Measurements from ENCODE around the gene NDUFB8.
A peak's percentile ranks its signal among the peaks of the same experiment; 100 is the strongest.
"Not testable (repeated sequence)": the region's sequence is repeated elsewhere in the genome, so short reads cannot be mapped to it uniquely, and the experiment has no call there.

NDUFB8 gene

GRCh38 chr10:100529475-100530298, at the start of gene NDUFB8:
Gene NDUFB8, minus strand, starts transcription at chr10:100529871. Its CDS starts 20 bp downstream, at chr10:100529851.
- peak; percentile 67 to 78 for DNase-seq (ENCODE audit: low read depth in 2 of 2)

DNA sequence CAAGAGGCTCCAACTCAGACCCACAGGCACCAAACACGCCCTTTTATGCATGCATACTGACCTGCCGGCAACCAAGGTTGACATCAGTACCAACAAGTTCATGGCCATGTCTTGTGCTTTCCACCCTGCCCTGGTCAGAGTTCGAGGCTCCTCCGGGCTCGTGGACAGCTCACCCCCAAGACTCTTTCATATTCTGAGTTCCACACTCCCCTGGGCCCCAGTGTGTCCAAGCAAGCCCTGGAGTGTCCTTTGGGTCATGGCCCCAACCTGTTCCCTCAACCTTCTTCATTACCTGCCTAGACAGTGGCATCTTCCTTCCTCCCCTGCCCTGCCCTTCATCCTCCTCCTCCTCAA, 46.6 kb upstream of the NDUFB8 start:
- DNase-seq (ENCODE audit: low read depth in 2 of 2), result no peak

GRCh38 chr10:100575585-100576281, 46.1 kb upstream of the NDUFB8 start:
- DNase-seq (ENCODE audit: low read depth in 2 of 2), result no peak

DNA sequence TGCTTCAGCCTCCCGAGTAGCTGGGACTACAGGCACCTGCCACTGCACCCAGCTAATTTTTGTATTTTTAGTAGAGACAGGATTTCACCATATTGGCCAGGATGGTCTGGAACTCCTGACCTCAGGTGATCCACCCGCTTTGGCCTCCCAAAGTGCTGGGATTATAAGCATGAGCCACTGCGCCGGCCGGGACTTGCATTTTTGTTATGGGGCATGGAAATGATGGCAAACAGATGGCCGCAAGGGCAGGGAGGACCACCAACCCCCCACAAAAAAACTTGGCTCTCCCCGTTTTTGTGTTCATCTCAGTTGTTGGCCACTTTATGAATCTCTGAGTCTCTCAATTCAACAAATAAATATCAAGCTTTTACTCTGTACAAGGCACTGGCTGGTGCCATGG, 45.5 kb upstream of the NDUFB8 start:
- DNase-seq (ENCODE audit: low read depth in 2 of 2), result not testable (repeated sequence)

DNA sequence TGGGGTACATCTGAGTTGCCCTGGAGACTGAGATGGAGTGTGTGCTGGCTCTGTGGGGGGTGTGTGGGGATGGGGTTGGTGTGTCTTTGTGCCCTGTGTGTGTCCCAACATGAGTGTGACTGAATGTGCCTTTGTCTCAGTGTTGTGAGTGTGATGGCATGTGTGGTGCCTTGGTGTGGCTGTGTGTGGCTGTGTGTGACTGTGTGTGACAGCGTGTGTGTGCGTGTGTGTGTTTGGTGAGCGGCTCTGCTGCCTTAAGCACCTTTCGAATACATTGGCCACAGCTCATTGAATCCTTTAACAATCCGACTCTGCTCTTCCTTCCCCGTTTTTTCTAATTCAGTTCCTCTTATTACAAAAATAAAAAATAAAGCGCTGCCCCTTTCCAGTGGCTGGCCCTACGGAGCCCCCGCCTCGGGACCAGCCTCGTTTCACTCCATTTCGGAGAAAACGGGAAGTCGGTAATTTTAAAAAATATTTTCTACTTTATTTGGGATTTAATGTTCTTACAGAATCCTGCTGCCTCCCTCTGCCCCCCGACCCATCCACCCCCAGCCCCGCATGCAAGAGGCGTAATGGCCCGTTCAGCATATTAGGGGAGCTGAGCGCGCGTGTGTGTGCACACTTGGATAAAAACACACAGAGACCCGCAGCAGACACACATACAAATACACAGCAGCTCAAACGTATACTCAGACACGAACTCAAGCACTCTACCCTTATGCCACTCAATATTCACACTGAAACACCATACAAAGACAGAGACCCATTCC, 41.6 kb upstream of the NDUFB8 start:
- no peak for DNase-seq (ENCODE audit: low read depth in 2 of 2)

- no peak for DNase-seq (ENCODE audit: low read depth in 2 of 2)
These were observed 40.8 kb upstream of the NDUFB8 start for GRCh38 chr10:100570506-100570905.

DNA sequence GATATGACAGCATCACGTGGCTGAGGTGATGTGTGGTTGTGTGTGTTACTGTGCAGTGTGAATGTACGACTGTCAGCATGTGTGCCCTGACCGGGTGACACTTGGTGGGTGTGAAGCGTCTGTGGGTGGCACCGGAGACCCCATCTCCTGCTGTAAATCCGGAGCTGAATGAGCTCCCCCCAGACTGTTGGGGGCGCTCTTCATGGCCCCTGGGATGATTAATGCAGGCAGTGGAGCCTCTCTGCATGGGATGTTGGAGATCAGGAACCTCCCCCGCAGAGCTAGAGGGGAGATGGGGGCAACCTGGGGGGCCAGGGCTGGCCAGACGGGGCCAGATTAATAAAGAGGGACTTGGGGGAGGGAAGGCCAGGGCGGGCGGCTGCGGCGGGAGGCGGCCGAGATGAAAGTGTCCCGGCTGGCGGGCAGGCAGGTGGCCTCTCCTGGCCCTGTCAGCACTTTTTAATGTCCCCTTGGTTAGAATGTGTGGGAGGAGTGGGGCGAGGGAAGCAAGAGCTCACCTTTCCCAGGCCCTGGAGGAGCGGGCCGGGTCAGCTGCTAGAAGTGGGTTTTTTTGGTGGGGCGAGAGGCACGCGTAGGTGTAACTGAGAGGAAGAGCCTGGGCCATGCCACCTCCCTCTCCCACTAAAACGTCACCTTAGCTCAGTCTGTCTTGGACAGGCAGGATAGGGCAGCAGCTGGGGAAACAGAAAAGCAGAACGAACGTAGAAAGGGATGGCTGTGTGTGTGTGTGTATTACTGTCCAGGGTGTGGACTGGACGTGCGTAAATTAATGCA, 40.2 kb upstream of the NDUFB8 start:
- DNase-seq (ENCODE audit: low read depth in 2 of 2), result no peak

- DNase-seq (ENCODE audit: low read depth in 2 of 2), result no peak
These were observed 39.2 kb upstream of the NDUFB8 start for GRCh38 chr10:100568912-100569311.

DNA sequence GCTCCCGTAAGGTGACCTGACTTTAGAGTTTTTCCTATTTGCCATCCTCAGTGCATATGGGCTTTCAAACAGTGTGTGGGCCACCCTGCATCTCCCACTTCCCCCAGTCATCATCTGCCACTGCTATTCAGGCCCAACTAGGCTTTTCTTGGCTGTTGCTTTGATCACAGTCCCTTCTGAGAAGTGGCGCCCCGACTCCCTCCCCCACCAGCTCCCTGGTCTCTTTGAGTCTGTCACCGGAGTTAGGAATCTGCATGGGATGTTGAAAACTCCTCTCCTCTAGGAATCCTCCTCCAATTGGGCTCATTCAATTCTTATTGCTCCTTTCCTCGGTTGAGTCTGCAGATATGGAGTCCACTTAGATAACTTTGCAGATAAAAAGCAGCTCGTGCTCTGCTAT, 38.2 kb upstream of the NDUFB8 start:
- DNase-seq (ENCODE audit: low read depth in 2 of 2), result no peak

DNA sequence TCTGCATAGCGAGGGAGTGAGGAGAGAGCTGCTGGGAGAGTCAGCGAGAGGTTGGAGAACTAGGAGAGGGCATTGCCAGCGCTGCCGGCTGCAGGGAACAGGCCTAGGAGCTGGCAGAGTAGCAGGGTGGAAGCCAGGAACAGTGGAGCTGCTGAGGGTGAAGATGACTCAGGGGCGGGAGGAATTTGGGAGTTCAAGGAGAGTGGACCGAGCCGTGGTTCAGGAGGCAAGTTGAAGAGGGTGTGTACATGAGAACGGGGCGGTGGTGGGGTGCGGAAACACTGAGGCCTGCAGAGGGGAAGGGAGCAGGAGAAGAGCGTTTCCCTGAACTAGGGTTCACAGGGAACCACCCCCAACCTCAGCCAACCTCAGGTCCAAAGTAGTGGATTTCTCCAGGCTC, 37.6 kb upstream of the NDUFB8 start:
- no peak for DNase-seq (ENCODE audit: low read depth in 2 of 2)

GRCh38 chr10:100566561-100566960, 36.9 kb upstream of the NDUFB8 start:
- DNase-seq (ENCODE audit: low read depth in 2 of 2), result no peak

DNA sequence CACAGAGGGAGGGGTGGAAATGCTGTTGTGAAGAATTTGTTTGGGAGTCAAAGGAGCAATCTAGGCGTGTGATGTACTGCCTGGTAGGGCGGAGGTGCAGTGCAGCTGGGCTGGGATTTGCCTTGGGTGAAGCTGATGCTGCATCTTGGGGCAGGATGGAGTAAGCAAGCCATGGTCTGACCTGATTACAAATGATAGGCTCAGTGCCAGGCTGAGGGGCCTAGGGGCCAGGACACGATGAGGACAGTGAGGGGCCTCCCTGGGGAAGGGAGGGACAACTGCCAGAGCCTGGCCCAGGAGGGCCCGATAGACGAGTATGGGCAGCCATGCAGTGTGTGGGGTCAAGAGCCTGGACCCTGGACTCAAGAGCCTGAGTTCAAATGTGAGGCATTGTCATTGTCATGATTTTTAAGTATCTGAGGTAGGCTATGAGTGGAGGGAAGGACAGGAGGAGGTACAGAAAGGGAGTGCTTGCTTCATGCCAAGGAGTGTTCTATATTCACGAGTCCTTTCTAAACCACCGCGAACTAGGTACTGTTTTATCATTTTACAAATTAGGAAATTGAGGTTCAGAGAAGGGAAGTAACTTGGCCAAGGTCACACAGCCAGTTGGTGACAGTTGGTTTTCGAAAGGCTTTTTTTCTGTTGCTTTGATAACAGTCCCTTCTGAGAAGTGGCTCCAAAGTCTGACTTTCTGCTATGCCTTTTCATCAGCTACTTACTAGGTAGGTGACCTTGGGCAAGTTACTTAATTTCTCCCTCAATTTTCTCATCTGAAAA, 35.7 kb upstream of the NDUFB8 start:
- DNase-seq (ENCODE audit: low read depth in 2 of 2), result no peak

DNA sequence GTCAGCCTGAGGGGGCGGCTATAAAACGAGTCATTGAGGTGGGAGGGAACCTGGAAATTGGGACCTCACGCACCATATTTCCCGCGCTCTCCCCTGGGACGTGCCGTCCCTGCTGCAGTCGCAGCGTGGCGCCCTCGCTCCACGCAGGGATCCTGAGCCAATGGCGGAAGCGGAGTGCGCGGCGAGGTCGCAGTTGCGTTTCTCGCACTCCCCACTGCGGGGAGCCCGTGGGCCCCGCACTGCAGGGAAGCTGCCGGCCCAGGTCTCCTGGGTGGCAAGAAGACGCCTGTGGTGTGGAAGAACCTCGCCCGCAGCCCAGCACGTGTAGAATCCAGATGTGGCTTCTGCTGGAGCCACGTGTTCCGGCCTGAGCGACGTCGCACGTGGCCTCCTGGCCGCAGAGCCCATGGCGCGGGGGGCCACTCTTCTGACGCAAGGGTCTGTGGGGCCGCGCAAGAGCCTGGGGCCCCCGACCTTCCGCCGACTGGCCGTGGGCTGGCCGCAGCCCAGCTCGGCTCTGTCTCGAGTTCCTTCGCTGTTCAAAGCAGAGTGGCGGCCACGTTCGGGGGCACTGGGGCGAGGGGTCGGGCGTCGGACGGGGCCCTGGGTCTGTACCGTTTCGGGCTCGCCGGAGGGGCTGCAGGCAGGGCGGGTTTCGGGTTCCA, 32.5 kb upstream of the NDUFB8 start:
- DNase-seq (ENCODE audit: low read depth in 2 of 2), result peak; percentile 51 to 57

GRCh38 chr10:100561005-100561404, 31.3 kb upstream of the NDUFB8 start:
- no peak for DNase-seq (ENCODE audit: low read depth in 2 of 2)

- DNase-seq (ENCODE audit: low read depth in 2 of 2), result no peak
These were observed 30.6 kb upstream of the NDUFB8 start for GRCh38 chr10:100560248-100560647.

GRCh38 chr10:100554902-100555301, 25.2 kb upstream of the NDUFB8 start:
- DNase-seq (ENCODE audit: low read depth in 2 of 2), result no peak

- no peak for DNase-seq (ENCODE audit: low read depth in 2 of 2)
These were observed 24.3 kb upstream of the NDUFB8 start for GRCh38 chr10:100553929-100554328.

DNA sequence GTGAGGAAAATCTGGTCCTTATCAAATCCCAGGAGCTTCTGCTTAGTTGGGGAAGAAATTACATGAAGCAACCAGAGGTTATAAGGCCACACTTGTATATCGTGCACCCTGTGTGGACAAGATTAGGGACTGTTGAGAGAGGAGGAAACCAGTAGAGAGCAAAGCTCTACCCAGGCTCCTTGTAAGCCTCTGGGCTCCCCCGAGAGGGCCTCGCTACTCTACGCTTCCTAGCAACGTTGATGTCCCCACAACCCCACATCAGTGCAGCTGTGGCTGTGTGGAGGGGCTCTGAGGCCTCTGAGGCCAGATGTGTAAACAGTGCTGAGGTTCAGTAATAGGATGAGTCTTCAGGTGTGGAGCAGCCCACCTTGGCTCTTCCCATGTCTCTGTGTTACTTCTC, 22.1 kb upstream of the NDUFB8 start:
- no peak for DNase-seq (ENCODE audit: low read depth in 2 of 2)

- DNase-seq (ENCODE audit: low read depth in 2 of 2), result no peak
These were observed 21.5 kb upstream of the NDUFB8 start for GRCh38 chr10:100551196-100551595.

DNA sequence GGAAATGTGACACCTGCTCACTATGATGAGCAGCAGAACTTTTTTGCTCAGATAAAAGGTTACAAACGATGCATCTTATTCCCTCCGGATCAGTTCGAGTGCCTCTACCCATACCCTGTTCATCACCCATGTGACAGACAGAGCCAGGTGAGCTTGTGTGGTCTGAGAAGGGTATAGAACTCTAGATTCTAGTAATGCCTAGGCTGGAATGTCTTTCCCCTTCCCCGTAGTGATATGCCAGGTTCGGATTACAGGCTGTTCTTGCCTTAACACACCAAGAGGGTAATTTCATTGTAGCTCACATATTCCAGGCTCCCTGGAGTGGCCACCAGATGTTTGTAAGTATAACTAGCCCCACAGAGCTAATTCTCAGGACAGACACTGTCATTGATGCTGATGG, 15.3 kb upstream of the NDUFB8 start:
- no peak for DNase-seq (ENCODE audit: low read depth in 2 of 2)

Measured in stimulated activated CD8-positive, alpha-beta memory T cell treated with anti-CD3 and anti-CD28 coated beads, Interleukin-15, amount 100 ng/mL, for 4 hours (primary cell).